Esophagus squamous epithelium (tissue), 5 donors: Measurements from ENCODE around the gene GPHN. TPM values are rescaled to one million over a fixed set of nuclear protein-coding genes. Genes with fewer than 3 reads are reported as not detected.

Source experiments
- DNase-seq: peaks from one replicate; lab custom pipeline; 2025; lab: John Stamatoyannopoulos, UW
- H3K27ac ChIP-seq, 4 donors: fragments of 200-600 bp; sonication (generic); one replicate each; pipeline ENCODE4 v1.5.1; 2016 to 2019; ENCODE audit warnings: mild to moderate bottlenecking in 1 of 4
- H3K27me3 ChIP-seq, 4 donors: fragments of 200-600 bp; sonication (generic); 1 replicate in 3 of 4; 2 replicates in 1 of 4; pipeline versions ENCODE4 v1.5.1 to v1.6.0; 2017 to 2021; ENCODE audit warnings: antibody characterized with exemption in 1 of 4
- H3K36me3 ChIP-seq, 3 donors: fragments of 200-600 bp; sonication (generic); one replicate each; pipeline ENCODE4 v1.5.1; 2016 to 2019
- H3K4me1 ChIP-seq, 3 donors: fragments of 200-600 bp; sonication (generic); one replicate each; pipeline ENCODE4 v1.5.1; 2017 to 2019
- H3K4me3 ChIP-seq, 4 donors: fragments of 200-600 bp; sonication (generic); 1 replicate in 3 of 4; 2 replicates in 1 of 4; pipeline ENCODE4 v1.5.1; 2016 to 2019; ENCODE audit warnings: mild to moderate bottlenecking in 2 of 4, moderate library complexity in 1 of 4
- H3K9me3 ChIP-seq, 3 donors: fragments of 200-600 bp; sonication (generic); one replicate each; pipeline ENCODE4 v1.5.1; 2016 to 2019
- CTCF ChIP-seq, 6 experiments: fragments of 450-650 bp in 4 of 6; fragments of 200-600 bp in 2 of 6; sonication (generic) in 2 of 6; IDR thresholded peaks; one replicate each; pipeline ENCODE4 v1.5.1; 2016 to 2019; ENCODE audit warnings: antibody characterized with exemption in 6 of 6, mild to moderate bottlenecking in 4 of 6, moderate library complexity in 4 of 6
- POLR2A ChIP-seq, 4 donors: fragments of 450-650 bp; IDR thresholded peaks; one replicate each; pipeline ENCODE4 v1.6.1; 2017; ENCODE audit warnings: antibody characterized with exemption in 4 of 4, mild to moderate bottlenecking in 4 of 4, moderate library complexity in 3 of 4
- WGBS, 2 donors: methylation state at CpG; one replicate each; pipeline ENCODE4 v1.1.5; 2018; 5-methylcytosine and 5-hydroxymethylcytosine counted together
- intact Hi-C: fragments of 100-400 bp; cut with DNase I; formaldehyde crosslinking; loops from one replicate; pipeline ENCODE4 v1.15.0; 2022
- total RNA-seq, 4 donors: library from RNA; depleted of rRNA; stranded (reverse); fragments of >200 nt; gene quantifications; one replicate each; pipeline ENCODE4 v1.1.0, GENCODE V29; 2016
- donor health status: DM: yes; HTN: yes; CAD: no.

Gene GPHN
- total RNA-seq, 4 donors from 2014 or later: 8.3 to 28.4 (median 12.8) TPM

DNA sequence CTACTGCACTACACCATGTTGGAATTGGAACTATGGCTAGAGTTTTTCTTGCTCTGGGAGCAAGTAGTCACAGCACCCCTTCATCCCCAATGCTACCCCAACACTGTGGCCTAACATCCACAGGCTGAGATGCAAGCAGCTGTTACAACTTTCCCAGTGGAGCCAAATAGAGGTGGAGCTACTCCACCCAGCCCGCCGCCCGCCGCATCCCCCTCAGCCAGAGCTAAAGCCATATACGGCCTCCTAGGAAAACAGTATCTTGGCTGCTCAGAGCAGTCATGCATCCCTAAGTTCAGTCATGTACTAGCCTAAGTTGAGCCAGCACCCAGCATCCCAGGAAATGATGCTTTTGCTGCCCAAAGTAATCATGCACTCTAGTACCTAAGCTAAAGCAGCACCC is 664.1 kb downstream of the GPHN start:
- Histone ChIP-seq H3K9me3 (peaks cover 0 to 15% (median 0%) of the 10 kb centered on the region in 3 donors), H3K27me3 (no peaks in the 10 kb centered on the region), H3K4me3 (no peak overlapping the region), H3K4me1 (no peaks in the 10 kb centered on the region), H3K27ac (no peak overlapping the region), H3K36me3 (peaks cover 0 to 31% (median 0%) of the 10 kb centered on the region in 3 donors)
- 100% methylated on average over 3 of the region's 5 CpGs; no CpG with 5 or more reads in 1 of the 2 donors for WGBS, 2 donors
- intact Hi-C loops: no loop called here
- TF ChIP-seq CTCF (IDR thresholded peaks at IDR 0.05): no peak
- no peak for TF ChIP-seq POLR2A (IDR thresholded peaks at IDR 0.05)
- no peak for DNase-seq

- H3K36me3 ChIP-seq: peaks cover 0 to 31% (median 0%) of the 10 kb centered on the region in 3 donors
- 100% methylated on average over 1 of the region's 1 CpG; no CpG with 5 or more reads in 1 of the 2 donors for WGBS, 2 donors
- no peak overlapping the region for H3K4me3 ChIP-seq
- no peaks in the 10 kb centered on the region for H3K4me1 ChIP-seq
- H3K27me3 ChIP-seq: no peaks in the 10 kb centered on the region
- H3K27ac ChIP-seq: no peak overlapping the region
- DNase-seq: no peak
- H3K9me3 ChIP-seq: peaks cover 0 to 15% (median 0%) of the 10 kb centered on the region in 3 donors
- TF ChIP-seq CTCF (IDR thresholded peaks at IDR 0.05): no peak
- TF ChIP-seq POLR2A (IDR thresholded peaks at IDR 0.05): no peak
- intact Hi-C loops: no loop called here
These were observed 664.6 kb downstream of the GPHN start for GRCh38 chr14:67172520-67172919.

DNA sequence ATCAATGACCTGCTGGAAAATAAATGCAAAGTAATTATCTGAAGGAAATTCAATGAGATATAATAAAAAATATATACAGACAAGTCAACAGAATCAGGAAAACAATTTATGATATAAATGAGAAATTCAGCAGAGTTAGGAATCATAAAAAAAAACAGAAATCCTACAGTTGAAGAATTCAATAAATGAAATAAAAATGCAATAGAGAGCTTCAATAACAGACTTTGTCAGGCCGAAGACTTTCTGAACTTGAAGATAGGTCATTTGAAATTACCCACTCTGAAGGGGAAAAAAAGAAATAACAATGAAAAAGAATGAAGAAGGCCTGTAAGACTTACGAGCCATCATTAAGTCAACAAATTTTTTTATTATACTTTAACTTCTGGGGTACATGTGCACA is 665.8 kb downstream of the GPHN start:
- no peaks in the 10 kb centered on the region for H3K4me1 ChIP-seq
- TF ChIP-seq CTCF (IDR thresholded peaks at IDR 0.05): no peak
- TF ChIP-seq POLR2A (IDR thresholded peaks at IDR 0.05): no peak
- H3K27ac ChIP-seq: no peak overlapping the region
- no peak for DNase-seq
- H3K36me3 ChIP-seq: peaks cover 0 to 33% (median 0%) of the 10 kb centered on the region in 3 donors
- no peaks in the 10 kb centered on the region for H3K27me3 ChIP-seq
- intact Hi-C loops: no loop called here
- 93% methylated on average over 2 of the region's 2 CpGs for WGBS, 2 donors
- no peak overlapping the region for H3K4me3 ChIP-seq
- peaks cover 0 to 27% (median 0%) of the 10 kb centered on the region in 3 donors for H3K9me3 ChIP-seq

DNA sequence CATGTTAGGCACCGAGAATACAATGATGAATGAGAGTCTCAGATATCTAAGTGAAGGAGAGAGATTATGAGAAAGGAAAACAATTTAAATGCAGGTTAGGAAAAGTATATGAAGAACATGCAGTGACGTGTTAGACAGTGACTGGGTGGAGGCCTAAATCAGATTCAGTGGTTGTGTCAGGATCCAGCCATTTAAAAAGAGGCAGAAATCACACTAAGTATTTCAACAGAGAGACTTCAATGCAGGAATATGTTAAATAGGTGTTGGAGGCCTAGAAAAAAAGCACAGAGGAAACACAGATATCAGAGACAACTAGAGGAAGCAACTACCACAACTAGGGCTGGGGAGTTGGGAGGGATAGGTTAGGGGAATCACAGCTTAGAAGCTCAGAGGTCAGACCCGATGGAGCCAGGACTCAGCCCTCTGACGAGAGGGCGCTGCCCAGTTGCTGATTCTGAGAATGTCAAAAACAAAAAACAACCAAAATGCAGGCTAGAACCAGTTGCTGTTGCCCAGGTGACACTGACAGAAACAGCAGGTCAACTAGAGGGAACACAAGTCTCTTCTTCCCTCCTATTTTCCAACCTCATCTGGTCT is 678.3 kb downstream of the GPHN start:
- no peak overlapping the region for H3K27ac ChIP-seq
- H3K36me3 ChIP-seq: peaks cover 0 to 1% (median 0%) of the 10 kb centered on the region in 3 donors
- H3K4me3 ChIP-seq: no peak overlapping the region
- H3K9me3 ChIP-seq: no peaks in the 10 kb centered on the region
- intact Hi-C loops: no loop called here
- H3K4me1 ChIP-seq: peaks cover 0 to 6% (median 4%) of the 10 kb centered on the region in 3 donors
- no peak for TF ChIP-seq POLR2A (IDR thresholded peaks at IDR 0.05)
- no peak for TF ChIP-seq CTCF (IDR thresholded peaks at IDR 0.05)
- no peak for DNase-seq
- H3K27me3 ChIP-seq: no peaks in the 10 kb centered on the region
- 56 to 60% methylated on average over 5 of the region's 5 CpGs for WGBS, 2 donors

GRCh38 chr14:67186789-67187584 is 679.0 kb downstream of the GPHN start:
- Histone ChIP-seq H3K27me3 (no peaks in the 10 kb centered on the region), H3K9me3 (no peaks in the 10 kb centered on the region), H3K4me3 (no peak overlapping the region), H3K4me1 (peaks cover 0 to 6% (median 4%) of the 10 kb centered on the region in 3 donors), H3K27ac (no peak overlapping the region), H3K36me3 (no peaks in the 10 kb centered on the region)
- TF ChIP-seq POLR2A (IDR thresholded peaks at IDR 0.05): no peak
- no peak for TF ChIP-seq CTCF (IDR thresholded peaks at IDR 0.05)
- intact Hi-C loops: no loop called here
- WGBS, 2 donors: 58 to 72% methylated on average over 7 of the region's 7 CpGs
- no peak for DNase-seq
